H1 (cell line): ENCODE results near the gene NXPH1. TPM values are rescaled to one million over a fixed set of nuclear protein-coding genes. Genes with fewer than 3 reads are reported as not detected.

Experiments
- HDAC2 ChIP-seq, 2 experiments: fragments of 300-600 bp in 1 of 2; sonication (generic) in 1 of 2; IDR thresholded peaks; 2 replicates each; pipeline ENCODE4 v1.6.1; 2011 to 2012; ENCODE audit warnings: low read depth in 2 of 2, low read length in 2 of 2, mild to moderate bottlenecking in 2 of 2, moderate library complexity in 2 of 2, borderline replicate concordance in 1 of 2, inconsistent platforms in 1 of 2
- SIN3A ChIP-seq, 2 experiments: IDR thresholded peaks in 1 of 2; conservative IDR thresholded peaks in 1 of 2; 2 replicates each; pipeline ENCODE4 v1.6.1; 2011 to 2012; ENCODE audit warnings: low read length in 2 of 2, improper control_type of control experiment in 1 of 2, low read depth in 1 of 2, mild to moderate bottlenecking in 1 of 2
- polyA plus RNA-seq, 7 experiments: library from polyadenylated mRNA; depleted of rRNA in 3 of 7; stranded (reverse) in 5 of 7; unstranded in 2 of 7; fragments of >200 nt in 5 of 7; fragments of 200-250 nt in 2 of 7; gene quantifications; 1 replicate in 5 of 7; 2 replicates in 1 of 7; 4 replicates in 1 of 7; pipeline versions ENCODE4 v1.2.1 to v1.2.3, GENCODE V29; 2011 to 2013; ENCODE audit warnings: missing spikeins in 2 of 7, mixed read lengths in 2 of 7
- total RNA-seq: library from RNA; stranded (reverse); fragmentation: NEBNext Ultra II Directional; extraction: Animal tissue kit (Norgen Biotek cat#: 25700); gene quantifications from 2 replicates; pipeline ENCODE4 v1.2.1, GENCODE V29; 2021

The NXPH1 gene
- total and polyA plus RNA-seq, 2 of the 8 experiments (the other 6 are each of a cell fraction or from before 2014, with no cell fraction given) = 0.14 to 1.0 TPM

- TF ChIP-seq HDAC2 (IDR thresholded peaks at IDR 0.05; ENCODE audit: borderline replicate concordance in 1 of 2, low read depth in 2 of 2, low read length in 2 of 2) (no peak), SIN3A (conservative IDR thresholded peaks at IDR 0.05 in 1 of 2, IDR thresholded peaks at IDR 0.05 in 1 of 2; ENCODE audit: low read depth in 1 of 2, low read length in 2 of 2) (no peak)
Observed at GRCh38 chr7:8490391-8491045, 57.1 kb downstream of the NXPH1 start (continued).
